IPS-NIHi11 (cell line): ENCODE data around the gene PDSS2.
A peak's percentile ranks its signal among the peaks of the same experiment; 100 is the strongest.
"Not testable (repeated sequence)": the region's sequence is repeated elsewhere in the genome, so short reads cannot be mapped to it uniquely, and the experiment has no call there.

Source experiments
- DNase-seq: peaks from one replicate; pipeline ENCODE4 v3.0.0; 2012; ENCODE audit warnings: mixed read lengths, low spot score

Gene PDSS2

DNA sequence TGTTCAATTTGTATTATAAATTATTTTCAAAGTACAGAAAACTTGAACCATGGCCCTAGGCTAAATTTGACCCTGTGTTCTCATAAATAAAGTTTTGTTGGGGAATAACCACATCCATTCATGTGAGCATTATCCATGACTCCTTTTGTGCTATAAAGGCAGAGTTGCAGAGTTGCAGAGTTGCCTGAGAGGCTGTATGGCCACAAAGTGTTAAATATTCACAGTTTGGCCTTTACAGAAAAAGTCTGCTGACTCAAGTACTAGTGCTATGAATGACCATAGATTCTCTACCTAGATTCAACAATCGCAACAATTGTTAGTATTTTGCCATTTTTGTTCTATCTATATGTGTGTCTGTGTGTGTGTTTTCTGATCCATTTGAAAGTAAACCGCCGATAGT lies 297.8 kb downstream of the PDSS2 start:
- no peak for DNase-seq

GRCh38 chr6:107156617-107157016 lies 302.7 kb downstream of the PDSS2 start:
- DNase-seq: no peak

GRCh38 chr6:107154801-107155160 lies 304.6 kb downstream of the PDSS2 start:
- no peak for DNase-seq

- peak; percentile 84 for DNase-seq
Observed at GRCh38 chr6:107154131-107154800, 305.1 kb downstream of the PDSS2 start.

GRCh38 chr6:107152638-107153430 lies 306.5 kb downstream of the PDSS2 start:
- DNase-seq: no peak

GRCh38 chr6:107144666-107145065 lies 314.7 kb downstream of the PDSS2 start:
- no peak for DNase-seq

DNA sequence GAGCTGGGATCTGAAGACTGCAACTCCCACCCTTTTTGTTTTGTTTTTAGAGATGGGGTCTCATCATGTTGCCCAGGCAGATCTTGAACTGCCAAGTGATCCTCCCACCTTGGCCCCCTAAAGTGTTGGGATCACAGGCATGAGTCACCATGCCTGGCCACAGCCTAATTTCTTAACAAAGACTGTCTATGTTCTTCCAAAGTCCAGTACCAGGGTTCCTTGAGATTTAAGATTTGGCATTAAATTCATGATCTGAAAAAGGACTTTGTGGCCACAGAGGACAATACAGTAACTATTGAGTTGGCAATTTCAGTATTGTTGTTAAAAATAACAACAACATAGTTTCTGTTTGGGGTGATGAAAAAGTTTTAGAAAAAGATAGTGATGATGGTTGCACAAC lies 315.4 kb downstream of the PDSS2 start:
- no peak for DNase-seq

GRCh38 chr6:107140581-107140980 lies 318.8 kb downstream of the PDSS2 start:
- no peak for DNase-seq

- DNase-seq: not testable (repeated sequence)
Observed at GRCh38 chr6:107136324-107136723, 323.0 kb downstream of the PDSS2 start.

DNA sequence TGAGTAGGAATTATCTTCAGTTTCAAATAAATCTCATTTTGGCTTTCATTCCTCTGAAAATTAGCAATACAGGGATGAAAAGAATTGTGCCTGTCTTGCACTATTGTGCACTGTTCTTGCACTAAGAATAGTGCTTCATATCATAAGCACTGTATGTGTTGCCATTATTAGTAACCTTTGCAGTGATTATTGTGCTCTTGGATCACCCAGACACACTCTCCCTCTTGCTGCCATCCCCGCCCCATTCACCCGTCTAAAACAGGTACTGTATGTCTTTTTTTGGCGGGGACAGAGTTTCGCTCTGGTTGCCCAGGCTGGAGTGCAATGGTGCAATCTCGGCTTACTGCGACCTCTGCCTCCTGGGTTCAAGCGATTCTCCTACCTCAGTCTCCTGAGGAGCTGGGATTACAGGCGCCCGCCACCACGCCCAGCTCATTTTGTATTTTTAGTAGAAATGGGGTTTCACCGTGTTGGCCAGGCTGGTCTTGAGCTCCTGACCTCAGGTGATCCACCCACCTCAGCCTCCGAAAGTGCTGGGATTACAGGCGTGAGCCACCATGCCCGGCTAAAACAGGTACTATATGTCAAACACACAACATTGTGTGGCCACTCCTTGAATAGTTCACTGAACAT lies 324.2 kb downstream of the PDSS2 start:
- not testable (repeated sequence) for DNase-seq

- DNase-seq: no peak
Observed at GRCh38 chr6:107132330-107132954, 326.9 kb downstream of the PDSS2 start.

DNA sequence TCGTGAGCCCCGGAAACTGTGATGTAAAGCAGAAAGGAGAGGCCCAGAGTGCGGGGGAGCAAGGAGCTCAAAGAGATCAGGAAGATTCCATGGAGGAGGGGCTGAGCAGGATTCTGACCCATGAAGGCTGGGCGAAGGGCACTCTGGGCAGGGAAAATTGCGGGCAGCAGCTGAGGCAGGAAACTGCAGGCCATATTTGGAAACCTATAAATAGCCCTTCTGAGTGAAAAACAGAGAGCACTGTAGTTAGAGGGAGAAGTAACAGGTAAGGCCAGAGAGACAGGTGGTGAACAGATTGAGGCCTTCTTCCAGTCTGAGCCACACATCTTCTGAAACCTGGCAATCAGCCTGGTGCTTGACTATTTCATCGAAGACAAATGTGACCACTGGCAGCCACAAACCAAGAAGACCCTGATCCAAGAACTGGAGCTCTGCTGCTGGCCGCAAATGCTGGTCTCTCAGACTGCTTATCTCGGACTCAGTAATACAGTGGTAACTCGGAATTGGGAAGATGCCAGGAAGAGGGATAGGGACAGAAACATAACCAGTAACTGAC lies 329.9 kb downstream of the PDSS2 start:
- no peak for DNase-seq

DNA sequence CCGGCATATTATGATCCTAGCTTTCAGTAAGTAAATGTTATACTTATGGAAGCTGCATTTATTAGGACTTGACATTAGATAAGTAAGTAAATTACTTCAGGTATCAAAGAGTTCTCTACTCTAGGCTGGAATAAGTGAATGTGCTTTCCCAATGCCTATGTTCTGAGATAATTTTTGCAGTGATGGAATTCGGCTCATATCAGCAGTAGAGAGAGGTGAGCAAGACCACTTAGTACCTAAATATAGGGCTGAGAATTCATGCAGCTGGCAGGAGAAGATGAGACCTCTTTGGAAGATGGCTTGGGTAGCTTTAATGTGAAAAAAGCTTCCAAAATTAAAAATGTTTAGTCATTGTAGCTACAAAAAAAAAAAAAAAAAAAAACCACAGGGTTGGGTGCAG lies 330.8 kb downstream of the PDSS2 start:
- DNase-seq: no peak

DNA sequence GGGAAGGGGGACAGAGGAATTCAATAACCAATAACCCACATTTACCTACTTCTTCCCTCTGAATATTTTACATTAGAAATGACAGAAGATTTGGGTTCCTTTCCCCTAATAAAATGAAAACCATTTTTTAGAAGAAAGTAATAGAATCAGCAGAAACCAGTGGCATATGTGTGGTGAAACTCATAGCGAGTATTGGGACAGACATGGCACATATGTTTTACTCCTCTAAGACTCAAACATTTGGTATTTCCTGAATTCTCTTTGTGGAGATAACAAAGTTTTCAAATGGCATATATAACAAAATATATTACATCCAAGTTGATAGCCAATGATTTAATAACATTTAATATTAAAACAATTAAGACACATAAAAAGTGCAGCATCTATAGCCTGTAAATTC lies 331.2 kb downstream of the PDSS2 start:
- no peak for DNase-seq

- DNase-seq: no peak
Observed at GRCh38 chr6:107125771-107126170, 333.6 kb downstream of the PDSS2 start.

- DNase-seq: no peak
Observed at GRCh38 chr6:107124934-107125348, 334.4 kb downstream of the PDSS2 start.

GRCh38 chr6:107123501-107123900 lies 335.9 kb downstream of the PDSS2 start:
- no peak for DNase-seq

GRCh38 chr6:107122748-107123147 lies 336.6 kb downstream of the PDSS2 start:
- DNase-seq: no peak

DNA sequence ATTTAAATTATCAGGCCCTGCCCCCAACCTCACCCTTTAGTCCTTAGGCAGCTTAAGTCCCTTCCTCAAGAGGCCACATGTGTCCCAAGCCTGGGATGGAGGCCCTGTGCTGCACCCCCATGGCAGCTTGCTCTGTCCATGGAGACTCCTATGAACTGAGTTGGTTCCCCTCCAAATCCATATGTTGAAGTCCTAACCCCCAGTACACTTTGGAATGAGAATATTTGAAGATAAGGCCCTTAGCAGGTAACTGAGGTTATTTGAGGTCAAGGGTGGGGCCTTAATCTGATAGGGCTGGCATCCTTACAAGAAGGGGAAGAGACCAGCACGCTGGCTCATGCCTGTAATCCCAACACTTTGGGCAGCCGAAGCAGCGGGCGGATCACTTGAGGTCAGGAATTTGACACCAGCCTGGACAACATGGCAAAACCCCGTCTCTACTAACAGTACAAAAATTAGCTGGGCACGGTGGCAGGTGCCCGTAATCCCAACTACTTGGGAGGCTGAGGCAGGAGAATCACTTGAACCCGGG lies 337.3 kb downstream of the PDSS2 start:
- DNase-seq: no peak

DNA sequence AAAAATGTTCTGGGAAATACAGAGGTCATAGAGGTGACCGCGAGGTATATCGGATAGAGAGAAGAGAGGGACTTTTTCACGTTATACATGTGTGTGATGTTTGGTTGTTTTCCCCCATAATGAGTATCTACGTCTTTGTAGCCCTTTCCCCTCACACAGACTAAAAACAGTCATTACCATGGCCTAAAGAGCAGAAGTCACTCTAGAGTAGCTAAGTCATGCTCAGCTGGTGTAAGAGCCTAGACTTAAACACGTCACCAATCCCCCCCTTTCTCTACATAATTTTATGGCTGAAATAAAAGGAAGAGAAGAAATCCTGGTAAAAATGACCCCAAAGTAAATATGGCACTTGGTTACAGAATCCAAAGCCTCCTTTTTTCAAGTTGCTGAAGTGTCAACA lies 338.1 kb downstream of the PDSS2 start:
- DNase-seq: no peak

- no peak for DNase-seq
Observed at GRCh38 chr6:107120404-107120803, 339.0 kb downstream of the PDSS2 start.

- DNase-seq: no peak
Observed at GRCh38 chr6:107118976-107119375, 340.4 kb downstream of the PDSS2 start.
